NOMO-1 (cell line): ENCODE measurements around the gene SNX9.
"Not testable (repeated sequence)": the region's sequence is repeated elsewhere in the genome, so short reads cannot be mapped to it uniquely, and the experiment has no call there.

Source experiments
- DNase-seq, 2 experiments: peaks; one replicate each; lab custom pipeline; 2025; ENCODE audit not compliant: unreplicated experiment in 2 of 2; lab: John Stamatoyannopoulos, UW

SNX9 gene

DNA sequence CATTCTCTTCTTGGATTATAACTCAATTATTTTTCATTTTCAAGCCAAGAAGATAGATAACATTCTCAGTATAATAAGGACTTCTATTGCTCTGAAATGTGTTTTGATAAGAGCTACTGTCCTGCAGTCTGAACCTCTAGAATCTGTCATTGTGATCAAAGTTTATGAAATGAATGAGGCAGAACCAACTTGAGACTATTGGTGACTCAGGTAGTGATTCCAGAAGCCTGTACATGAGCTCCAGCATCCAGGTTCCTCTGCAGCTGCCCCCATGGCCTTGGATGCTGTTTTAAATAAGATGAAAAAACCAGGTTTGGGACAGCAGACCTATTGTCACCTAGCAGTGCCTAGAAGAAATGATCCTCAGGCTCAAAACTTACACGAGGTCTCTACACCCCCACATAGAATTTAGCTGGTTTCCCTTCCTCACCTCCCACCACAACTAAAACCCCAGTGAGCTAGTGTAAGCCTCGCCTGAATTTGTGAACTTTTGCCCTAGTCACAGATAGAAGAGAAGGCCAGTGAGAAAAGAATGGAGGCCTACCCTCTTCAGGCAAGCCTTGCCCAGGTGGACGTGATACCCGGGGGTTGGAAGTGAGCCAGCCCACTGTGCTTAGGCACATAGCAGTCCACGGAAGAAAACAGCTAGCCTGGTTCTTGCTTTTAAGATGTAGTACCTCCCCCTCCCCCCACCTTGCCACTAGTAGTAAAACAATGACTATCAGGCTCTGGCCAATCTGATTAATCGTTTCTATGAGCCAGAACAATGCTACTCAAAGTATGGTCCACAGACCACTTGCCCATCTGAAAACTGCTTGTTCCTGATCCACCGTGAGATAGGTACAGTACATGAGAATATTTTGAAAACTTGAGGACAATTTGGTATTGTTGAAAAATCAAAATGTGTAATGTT, 85.6 kb downstream of the SNX9 start:
- no peak for DNase-seq

DNA sequence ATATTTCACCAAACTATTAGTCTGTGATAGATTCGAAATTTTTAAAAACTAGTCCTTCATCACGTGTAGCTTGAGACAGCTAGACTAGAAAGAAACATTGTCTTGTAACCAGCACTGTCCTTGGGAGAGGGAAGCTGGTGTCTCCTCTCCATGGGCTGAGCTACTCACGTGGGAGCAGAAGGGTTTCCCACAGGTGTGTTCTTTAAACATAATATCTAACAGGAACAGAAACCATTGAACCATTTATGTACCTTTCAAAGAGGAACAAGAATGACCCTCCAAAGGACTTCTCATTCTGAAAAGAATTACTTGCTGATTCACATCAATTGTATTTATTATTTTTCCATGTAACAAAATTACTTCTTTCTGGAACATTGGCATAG, 86.2 kb downstream of the SNX9 start:
- no peak for DNase-seq

GRCh38 chr6:157911278-157911677, 88.2 kb downstream of the SNX9 start:
- no peak for DNase-seq

DNA sequence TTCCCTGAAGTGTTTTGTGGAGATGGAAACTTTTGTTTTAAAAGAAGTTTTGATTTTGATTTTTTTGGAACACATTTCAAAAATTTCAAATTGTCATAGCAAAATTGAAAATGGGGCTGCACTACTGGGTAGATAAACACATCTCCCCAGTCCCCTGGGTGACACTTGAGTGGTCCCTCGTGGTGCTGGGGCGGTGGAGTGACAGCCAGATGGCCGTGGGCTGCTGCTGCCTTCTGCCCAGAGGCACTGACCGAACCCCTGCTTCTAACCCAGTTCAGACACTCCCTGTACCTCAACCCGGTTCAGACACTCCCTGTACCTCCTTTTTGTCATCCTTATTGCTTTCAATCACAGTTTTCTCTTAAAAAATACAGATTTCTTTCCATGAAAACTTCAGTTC, 88.7 kb downstream of the SNX9 start:
- DNase-seq = no peak

GRCh38 chr6:157912326-157912725, 89.3 kb downstream of the SNX9 start:
- DNase-seq = no peak

DNA sequence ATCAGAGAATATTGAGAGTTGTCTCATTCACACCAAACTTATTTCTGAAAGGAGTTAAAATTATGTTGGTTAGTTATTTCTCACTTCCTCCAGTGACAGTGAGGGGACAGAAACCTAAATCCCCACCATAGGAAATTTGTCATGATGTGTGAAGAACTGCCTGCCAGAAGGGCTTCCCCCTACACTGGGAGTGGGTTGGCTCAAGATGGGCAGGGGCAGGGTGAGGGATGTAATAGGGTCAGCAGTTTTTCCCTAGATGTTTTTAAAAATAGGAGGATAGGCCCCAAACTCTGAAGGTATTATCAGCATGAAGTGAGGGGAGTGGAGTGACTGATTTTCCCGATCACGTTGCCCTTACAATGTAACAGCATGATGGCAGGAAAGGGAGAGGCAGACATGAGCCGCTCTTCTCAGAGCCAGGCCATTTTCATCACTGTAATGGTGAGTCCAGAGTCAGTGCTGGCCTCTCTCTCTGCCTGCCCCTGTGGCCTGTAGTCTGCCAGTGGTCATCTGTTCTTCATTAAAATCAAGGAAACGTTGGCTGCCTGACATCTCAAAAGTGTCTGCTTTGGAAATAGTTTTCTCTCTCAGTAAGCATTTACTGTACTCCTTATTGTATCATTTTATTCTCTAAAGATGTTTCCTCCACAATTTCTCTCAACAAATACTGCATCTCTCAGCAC, 98.8 kb downstream of the SNX9 start:
- no peak for DNase-seq

DNA sequence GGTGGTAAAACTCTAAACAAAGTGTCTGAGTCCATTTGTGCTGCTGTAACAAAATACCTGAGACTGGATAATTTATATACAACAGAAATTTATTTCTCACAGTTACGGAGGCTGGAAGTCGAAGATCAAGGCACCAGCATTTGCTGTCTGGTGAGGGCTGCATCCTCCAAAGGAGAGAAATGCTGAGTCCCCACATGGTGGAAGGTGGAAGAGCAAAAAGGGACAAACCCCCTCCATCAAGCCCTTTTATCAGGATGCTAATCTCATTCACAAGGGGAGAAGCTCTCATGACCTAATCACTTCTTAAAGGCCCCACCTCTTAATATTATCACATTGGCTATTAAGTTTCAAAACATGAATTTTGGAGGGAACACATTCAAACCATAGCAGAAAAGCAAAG, 102.7 kb downstream of the SNX9 start:
- DNase-seq = no peak

GRCh38 chr6:157927011-157927410, 104.0 kb downstream of the SNX9 start:
- DNase-seq = no peak

- no peak for DNase-seq
Measured at GRCh38 chr6:157928428-157928827, 105.4 kb downstream of the SNX9 start.

DNA sequence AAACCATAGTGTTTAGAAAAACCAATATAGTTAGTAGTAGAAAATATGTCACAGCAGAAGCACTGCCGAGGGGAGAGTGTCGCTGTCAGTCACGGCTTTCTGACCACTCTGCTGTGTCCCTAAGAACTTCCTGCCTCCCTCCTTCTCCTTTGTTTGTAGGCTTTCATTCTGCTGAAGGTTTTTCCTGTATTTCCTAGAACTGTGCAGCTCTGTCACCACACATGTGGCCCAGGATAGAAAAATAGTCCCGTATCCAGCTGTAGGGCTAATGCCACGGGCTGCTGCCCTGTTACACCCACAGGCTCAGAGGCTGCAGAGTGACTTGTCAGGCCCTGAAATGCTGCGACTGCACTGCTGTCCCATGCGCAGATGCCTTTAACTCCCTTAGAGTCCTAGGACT, 106.0 kb downstream of the SNX9 start:
- DNase-seq = no peak

DNA sequence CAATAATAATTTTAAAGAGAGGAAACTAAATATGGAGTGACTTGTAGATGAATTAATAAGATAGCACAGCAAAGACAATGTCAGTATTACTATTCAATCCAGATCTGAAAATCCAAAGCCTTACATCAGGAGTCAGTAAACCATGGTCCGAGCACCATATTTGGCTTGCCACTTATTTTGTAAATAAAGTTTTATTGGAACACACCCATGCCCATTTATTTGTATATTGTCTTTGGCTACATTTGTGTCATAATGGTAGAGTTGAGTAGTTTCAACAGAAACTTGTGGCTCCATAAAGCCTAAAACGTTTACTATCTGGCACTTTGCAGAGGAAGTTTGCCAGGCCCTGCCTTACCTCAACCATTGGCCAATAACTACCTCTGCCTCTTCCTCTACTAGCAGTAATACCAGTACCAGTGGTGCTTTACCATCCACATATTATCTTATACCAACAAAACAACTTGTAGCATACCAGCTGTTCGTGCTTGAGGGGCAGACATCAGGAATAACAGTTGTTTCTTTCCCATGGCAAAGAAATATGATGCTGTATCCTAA, 106.8 kb downstream of the SNX9 start:
- DNase-seq = no peak

DNA sequence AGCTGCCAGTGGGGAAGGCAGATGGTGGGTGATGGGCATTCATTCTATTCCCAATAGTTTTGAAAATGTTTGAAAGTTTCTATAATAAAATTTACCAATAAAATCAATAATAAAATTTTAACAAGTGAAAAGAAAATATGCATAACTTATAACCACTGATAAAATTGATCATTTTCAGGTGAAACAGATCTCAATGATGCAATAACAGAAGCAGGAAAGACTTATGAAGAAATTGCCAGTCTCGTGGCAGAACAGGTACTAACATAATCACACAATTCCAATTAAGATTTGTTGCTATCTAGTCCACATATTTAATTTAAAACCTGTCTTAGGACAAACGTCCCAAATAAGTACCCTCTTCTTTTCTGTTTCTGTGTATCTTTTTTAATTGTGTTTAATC, 112.7 kb downstream of the SNX9 start:
- no peak for DNase-seq

DNA sequence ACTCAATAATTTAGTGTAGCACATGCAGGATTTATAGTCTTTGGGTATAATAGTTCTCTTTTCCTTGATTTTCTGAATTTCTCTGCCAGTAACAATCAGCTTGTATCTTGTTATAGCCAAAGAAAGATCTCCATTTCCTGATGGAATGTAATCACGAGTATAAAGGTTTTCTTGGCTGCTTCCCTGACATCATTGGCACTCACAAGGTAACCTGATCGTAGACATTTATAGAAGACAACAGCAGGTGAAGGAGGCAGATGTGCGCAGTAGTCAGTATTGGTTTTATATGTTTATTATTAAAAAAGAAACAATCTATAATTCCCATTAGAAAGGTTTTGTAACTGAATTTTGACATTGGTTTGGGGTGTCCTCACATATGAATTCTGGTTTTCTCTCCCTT, 114.3 kb downstream of the SNX9 start:
- DNase-seq = no peak

DNA sequence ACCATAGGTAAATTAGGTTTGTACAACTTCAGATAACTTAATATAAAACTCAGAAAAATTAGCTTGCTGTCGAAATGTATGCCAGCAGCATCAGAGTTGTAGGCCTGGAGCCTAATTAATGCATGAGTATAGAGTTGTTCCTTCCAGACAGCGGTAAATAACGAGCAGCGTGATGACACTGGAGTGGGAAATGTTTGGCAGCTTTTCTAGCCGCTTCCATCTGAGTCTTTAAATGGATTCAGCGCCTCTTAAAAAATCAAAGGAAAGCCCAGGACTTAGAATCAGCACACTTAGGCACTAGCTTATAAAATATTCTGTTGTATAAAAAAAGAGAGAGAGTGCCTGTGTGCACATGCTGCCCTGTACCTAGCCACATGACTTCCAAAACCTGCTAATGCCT, 114.9 kb downstream of the SNX9 start:
- no peak for DNase-seq

DNA sequence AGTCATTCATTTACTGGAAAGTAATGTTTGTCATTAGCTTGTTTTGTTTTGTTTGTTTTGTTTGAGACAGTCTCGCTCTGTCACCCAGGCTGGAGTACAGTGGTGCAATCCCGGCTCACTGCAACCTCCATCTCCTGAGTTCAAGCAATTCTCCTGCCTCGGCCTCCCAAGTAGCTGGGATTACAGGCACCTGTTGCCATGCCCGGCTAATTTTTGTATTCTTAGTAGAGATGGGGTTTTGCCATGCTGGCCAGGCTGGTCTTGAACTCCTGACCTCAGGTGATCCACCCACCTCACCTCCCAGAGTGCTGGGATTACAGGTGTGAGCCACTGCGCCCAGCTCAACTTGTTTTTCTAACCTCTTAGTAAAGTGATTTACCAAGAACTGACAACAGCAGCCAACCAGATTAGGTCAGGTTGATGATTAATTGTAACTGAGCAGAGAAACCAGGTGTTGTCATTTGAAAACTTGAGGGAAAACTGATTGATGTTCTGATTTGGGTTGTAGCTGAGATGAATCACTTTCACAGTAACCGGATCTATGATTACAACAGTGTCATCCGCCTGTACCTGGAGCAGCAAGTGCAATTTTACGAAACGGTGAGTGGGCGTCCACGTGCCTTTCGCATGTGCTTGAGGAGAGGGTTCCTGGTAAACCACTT, 117.5 kb downstream of the SNX9 start:
- not testable (repeated sequence) for DNase-seq

DNA sequence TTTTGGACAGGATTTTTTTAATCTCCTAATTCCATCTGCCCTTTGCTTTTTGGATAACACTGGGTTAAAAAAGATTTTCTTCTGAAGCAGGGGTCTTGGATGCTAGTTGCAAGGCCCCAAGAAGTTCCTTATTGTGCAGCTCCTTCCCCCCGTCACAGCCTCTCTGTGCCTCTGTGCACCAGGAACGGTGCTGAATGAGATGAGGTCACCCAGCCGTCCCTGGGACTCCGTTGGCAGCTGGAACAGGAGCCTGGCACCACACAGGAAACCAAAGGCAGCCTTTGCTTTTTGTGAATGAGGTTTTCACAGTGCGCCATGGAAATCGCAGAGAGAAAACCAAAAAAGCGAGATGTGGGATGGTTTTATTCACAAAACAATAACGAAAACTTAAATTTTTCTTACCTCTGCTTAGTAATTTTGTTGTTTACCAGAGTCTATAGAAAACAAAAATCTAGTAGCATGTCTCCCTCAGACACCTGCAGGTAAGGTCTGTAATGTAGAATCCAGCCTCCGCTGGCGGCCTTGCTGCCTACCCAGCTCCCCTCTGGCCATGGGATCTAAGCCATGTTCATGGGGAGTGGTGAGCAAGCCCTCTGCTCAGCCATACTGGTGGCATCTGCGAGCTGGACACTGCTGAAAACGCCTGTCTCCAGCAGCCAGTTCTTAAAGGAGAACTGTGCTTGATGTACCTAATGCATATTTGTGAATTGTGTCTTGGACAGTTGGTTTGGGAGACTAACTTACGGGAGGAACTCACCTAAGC, 118.2 kb downstream of the SNX9 start:
- no peak for DNase-seq

GRCh38 chr6:157942351-157942750, 119.3 kb downstream of the SNX9 start:
- no peak for DNase-seq

DNA sequence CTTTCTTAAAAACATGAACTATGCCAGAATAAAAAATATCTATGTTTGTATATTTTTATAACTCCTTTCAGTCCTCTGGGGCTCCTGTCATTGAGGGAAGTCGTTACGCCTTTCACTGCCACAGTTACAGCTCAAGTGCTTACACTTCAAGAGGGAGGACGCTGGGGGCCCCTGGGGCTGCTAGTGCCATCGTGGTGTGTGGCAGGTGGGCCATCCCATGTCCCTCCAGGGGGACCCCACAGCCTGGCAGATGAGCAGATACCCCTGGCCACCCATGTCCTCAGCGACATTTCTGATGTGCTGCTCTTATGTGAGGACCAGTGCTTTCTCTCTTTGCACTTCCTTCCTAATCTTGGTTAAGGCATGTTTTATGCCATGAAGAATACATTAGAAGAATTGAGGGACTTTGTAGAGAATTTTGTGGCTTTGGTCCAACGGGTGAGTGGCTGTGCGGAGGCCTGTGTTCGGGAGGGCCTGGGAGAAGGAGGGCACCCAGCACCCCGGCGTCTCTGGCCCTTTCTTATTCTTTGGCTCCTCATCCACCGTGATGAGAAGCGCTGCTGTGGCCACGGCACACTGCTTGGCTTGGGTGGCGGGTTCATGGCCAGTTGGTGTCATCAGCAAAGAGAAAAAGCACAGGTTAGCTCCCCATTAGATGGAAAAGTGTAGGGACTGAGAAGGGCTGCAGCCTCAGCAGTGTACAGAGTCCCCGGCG, 120.4 kb downstream of the SNX9 start:
- no peak for DNase-seq

DNA sequence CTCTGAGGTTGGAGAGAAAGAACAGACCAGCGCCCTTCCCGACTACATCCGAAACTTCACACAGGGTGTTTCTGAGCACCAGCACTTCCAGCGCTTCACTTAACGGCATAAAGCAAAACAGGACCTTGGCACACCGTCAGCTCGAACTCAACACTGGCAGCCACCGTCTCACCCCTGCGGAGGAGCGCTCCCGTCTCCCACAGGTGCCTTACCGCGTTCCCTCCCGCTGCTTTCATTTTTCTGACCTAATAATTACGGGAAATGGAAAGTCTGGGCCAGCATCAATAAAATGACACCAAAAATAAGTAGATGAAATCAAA, 120.9 kb downstream of the SNX9 start:
- no peak for DNase-seq
